DMS53 (cell line): ENCODE results near the gene AIDA.
A peak's percentile ranks its signal among the peaks of the same experiment; 100 is the strongest.

Experiments
- DNase-seq: peaks from one replicate; lab custom pipeline; 2025; lab: John Stamatoyannopoulos, UW

The AIDA gene

GRCh38 chr1:222643938-222644635 is 68.2 kb downstream of the AIDA start:
- peak; percentile 99 for DNase-seq

- DNase-seq, result peak; percentile 82
Observed at GRCh38 chr1:222643606-222643937, 68.7 kb downstream of the AIDA start.

GRCh38 chr1:222642468-222642867 is 69.8 kb downstream of the AIDA start:
- no peak for DNase-seq

- DNase-seq, result no peak
Observed at GRCh38 chr1:222641269-222641948, 70.9 kb downstream of the AIDA start.

- peak; percentile 92 for DNase-seq
Observed at GRCh38 chr1:222634180-222635013, 77.9 kb downstream of the AIDA start.

GRCh38 chr1:222632749-222633148 is 79.5 kb downstream of the AIDA start:
- no peak for DNase-seq

GRCh38 chr1:222631611-222632208 is 80.6 kb downstream of the AIDA start:
- no peak for DNase-seq

- no peak for DNase-seq
Observed at GRCh38 chr1:222629921-222630535, 82.3 kb downstream of the AIDA start.

GRCh38 chr1:222627232-222627631 is 85.1 kb downstream of the AIDA start:
- no peak for DNase-seq

- no peak for DNase-seq
Observed at GRCh38 chr1:222624214-222624613, 88.1 kb downstream of the AIDA start.

GRCh38 chr1:222623458-222623857 is 88.8 kb downstream of the AIDA start:
- no peak for DNase-seq

GRCh38 chr1:222622765-222623164 is 89.5 kb downstream of the AIDA start:
- no peak for DNase-seq

GRCh38 chr1:222620566-222620965 is 91.7 kb downstream of the AIDA start:
- DNase-seq, result no peak

GRCh38 chr1:222618880-222619596 is 93.3 kb downstream of the AIDA start:
- peak; percentile 56 for DNase-seq
